PC-3 (cell line): ENCODE results near the gene HIPK1. TPM values are rescaled to one million over a fixed set of nuclear protein-coding genes. Genes with fewer than 3 reads are reported as not detected.

Experiments
- ATAC-seq: fragments of 200-7000 bp; cut with Tn5 transposase; 2 replicates; pipeline ENCODE4 v1.9.1; 2020; ENCODE audit warnings: mild to moderate bottlenecking, moderate library complexity
- BruUV-seq: library from RNA; stranded (reverse); fragments of 400-500 nt; replicated peaks from 2 replicates; lab custom pipeline; 2021; lab: Mats Ljungman, UMichigan
- CTCF ChIA-PET: fragments of 300-600 bp; sonication (Branson Sonifier 250); formaldehyde crosslinking; loops from one replicate; lab custom pipeline; 2022; ENCODE audit warnings: antibody characterized with exemption; lab: Charles Lee
- POLR2A ChIA-PET: fragments of 300-600 bp; sonication (Branson Sonifier 250); formaldehyde crosslinking; loops from one replicate; lab custom pipeline; 2022; ENCODE audit warnings: antibody characterized with exemption; ENCODE audit not compliant: unreplicated experiment; lab: Charles Lee
- DNase-seq: peaks from one replicate; pipeline ENCODE4 v3.0.0-alpha.2; 2015
- H2AFZ ChIP-seq: fragments of 300-600 bp; sonication (generic); 2 replicates; pipeline ENCODE4 v1.6.0; 2016; ENCODE audit warnings: antibody characterized with exemption, low read length
- H3F3A ChIP-seq: fragments of 300-600 bp; sonication (generic); one replicate; pipeline ENCODE4 v1.6.0; 2017; ENCODE audit warnings: antibody characterized with exemption, low read length, control low read depth, mild to moderate bottlenecking; ENCODE audit not compliant: unreplicated experiment
- H3K27ac ChIP-seq: fragments of 300-600 bp; sonication (generic); 2 replicates; pipeline ENCODE4 v1.5.1; 2016; ENCODE audit warnings: mild to moderate bottlenecking, low read length
- H3K27me3 ChIP-seq: fragments of 300-600 bp; sonication (generic); 2 replicates; pipeline ENCODE4 v1.6.1; 2016; ENCODE audit warnings: low read length, mixed read lengths
- H3K36me3 ChIP-seq: fragments of 300-600 bp; sonication (generic); 2 replicates; pipeline ENCODE4 v1.6.1; 2016; ENCODE audit warnings: low read depth, mixed run types, low read length, mixed read lengths
- H3K4me1 ChIP-seq: fragments of 300-600 bp; sonication (generic); 2 replicates; pipeline ENCODE4 v1.5.1; 2016; ENCODE audit warnings: low read length; ENCODE audit not compliant: insufficient read depth
- H3K4me2 ChIP-seq: fragments of 300-600 bp; sonication (generic); 2 replicates; pipeline ENCODE4 v1.6.0; 2016; ENCODE audit warnings: low read length
- H3K4me3 ChIP-seq: fragments of 300-600 bp; sonication (generic); 2 replicates; pipeline ENCODE4 v1.5.1; 2016; ENCODE audit warnings: mild to moderate bottlenecking, low read length, mixed read lengths
- H3K79me2 ChIP-seq: fragments of 300-600 bp; sonication (generic); 2 replicates; pipeline ENCODE4 v1.6.1; 2017; ENCODE audit warnings: low read length, mixed read lengths
- H3K9ac ChIP-seq: fragments of 300-600 bp; sonication (generic); 2 replicates; pipeline ENCODE4 v1.6.0; 2016; ENCODE audit warnings: mild to moderate bottlenecking, low read length
- H3K9me2 ChIP-seq: fragments of 300-600 bp; sonication (generic); replicated peaks from 2 replicates; pipeline ENCODE4 v1.6.1; 2016; ENCODE audit warnings: mixed run types, low read length, mixed read lengths
- H3K9me3 ChIP-seq: fragments of 300-600 bp; sonication (generic); 2 replicates; pipeline ENCODE4 v1.6.1; 2016; ENCODE audit warnings: low read length, mixed read lengths
- H4K20me1 ChIP-seq: fragments of 300-600 bp; sonication (generic); 2 replicates; pipeline ENCODE4 v1.6.1; 2016; ENCODE audit warnings: low read length, mixed read lengths
- EZH2 ChIP-seq: fragments of 300-600 bp; sonication (generic); IDR thresholded peaks from one replicate; pipeline ENCODE4 v1.6.1; 2017; ENCODE audit warnings: antibody characterized with exemption, mild to moderate bottlenecking, low read length; ENCODE audit not compliant: unreplicated experiment
- EZH2phosphoT487 ChIP-seq: fragments of 300-600 bp; sonication (generic); IDR thresholded peaks from 2 replicates; pipeline ENCODE4 v1.6.1; 2018; ENCODE audit warnings: mild to moderate bottlenecking, antibody characterized with exemption, low read length, borderline replicate concordance
- intact Hi-C: fragments of 100-400 bp; cut with micrococcal nuclease; formaldehyde crosslinking; loops from 2 replicates; pipeline ENCODE4 v1.9.0; 2023
- total RNA-seq: library from RNA; depleted of rRNA; stranded (reverse); fragments of >200 nt; gene quantifications from 2 replicates; pipeline ENCODE4 v1.2.3, GENCODE V29; 2014
- TF ChIP-seq, protein P1 (sequence below): fragments of 300-600 bp; sonication (generic); conservative IDR thresholded peaks from 2 replicates; pipeline ENCODE4 v1.5.1; 2017; ENCODE audit warnings: antibody characterized with exemption, low read depth, mild to moderate bottlenecking, low read length

HIPK1 gene
- total RNA-seq, 1 experiment from 2014 or later = 19.9 TPM

- no peaks in the 10 kb centered on the region for H3K36me3 ChIP-seq
- ChIA-PET POLR2A (no interaction called here), CTCF (no interaction called here)
- H3K9me3 ChIP-seq = 0 out of 2 replicates have a peak, but pooled peaks cover 2% of the 10 kb centered on the region
- H3K27me3 ChIP-seq = no peaks in the 10 kb centered on the region
- no peak overlapping the region for H3K27ac ChIP-seq
- ATAC-seq (no peak), DNase-seq (no peak)
- no peaks in the 10 kb centered on the region for H3K79me2 ChIP-seq
- H3K4me1 ChIP-seq = no peaks in the 10 kb centered on the region
- no peaks in the 10 kb centered on the region for H3F3A ChIP-seq
- H2AFZ ChIP-seq = no peak overlapping the region
- no peak overlapping the region for H3K4me2 ChIP-seq
- no peak overlapping the region for H3K9ac ChIP-seq
- intact Hi-C loops = no loop called here
- H3K4me3 ChIP-seq = no peak overlapping the region
- no peaks in the 10 kb centered on the region for H4K20me1 ChIP-seq
- H3K9me2 ChIP-seq = no peaks in the 10 kb centered on the region
- TF ChIP-seq, protein P1, sequence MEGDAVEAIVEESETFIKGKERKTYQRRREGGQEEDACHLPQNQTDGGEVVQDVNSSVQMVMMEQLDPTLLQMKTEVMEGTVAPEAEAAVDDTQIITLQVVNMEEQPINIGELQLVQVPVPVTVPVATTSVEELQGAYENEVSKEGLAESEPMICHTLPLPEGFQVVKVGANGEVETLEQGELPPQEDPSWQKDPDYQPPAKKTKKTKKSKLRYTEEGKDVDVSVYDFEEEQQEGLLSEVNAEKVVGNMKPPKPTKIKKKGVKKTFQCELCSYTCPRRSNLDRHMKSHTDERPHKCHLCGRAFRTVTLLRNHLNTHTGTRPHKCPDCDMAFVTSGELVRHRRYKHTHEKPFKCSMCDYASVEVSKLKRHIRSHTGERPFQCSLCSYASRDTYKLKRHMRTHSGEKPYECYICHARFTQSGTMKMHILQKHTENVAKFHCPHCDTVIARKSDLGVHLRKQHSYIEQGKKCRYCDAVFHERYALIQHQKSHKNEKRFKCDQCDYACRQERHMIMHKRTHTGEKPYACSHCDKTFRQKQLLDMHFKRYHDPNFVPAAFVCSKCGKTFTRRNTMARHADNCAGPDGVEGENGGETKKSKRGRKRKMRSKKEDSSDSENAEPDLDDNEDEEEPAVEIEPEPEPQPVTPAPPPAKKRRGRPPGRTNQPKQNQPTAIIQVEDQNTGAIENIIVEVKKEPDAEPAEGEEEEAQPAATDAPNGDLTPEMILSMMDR = no peak
- TF ChIP-seq EZH2phosphoT487 = no peak
- TF ChIP-seq EZH2 = no peak
- no TSS peak for BruUV-seq
These were observed 70.7 kb downstream of the HIPK1 start for GRCh38 chr1:113999799-114000198.

GRCh38 chr1:114000406-114000805, 71.3 kb downstream of the HIPK1 start:
- Histone ChIP-seq H3K9me2 (no peaks in the 10 kb centered on the region), H3K79me2 (no peaks in the 10 kb centered on the region), H3K4me1 (no peaks in the 10 kb centered on the region), H3K9me3 (0 out of 2 replicates have a peak, but pooled peaks cover 2% of the 10 kb centered on the region), H2AFZ (no peak overlapping the region), H3K36me3 (no peaks in the 10 kb centered on the region), H3K27me3 (no peaks in the 10 kb centered on the region), H3K4me3 (no peak overlapping the region), H4K20me1 (no peaks in the 10 kb centered on the region), H3K4me2 (no peak overlapping the region), H3K27ac (no peak overlapping the region), H3F3A (no peaks in the 10 kb centered on the region), H3K9ac (no peak overlapping the region)
- ChIA-PET CTCF (no interaction called here), POLR2A (no interaction called here)
- no peak for DNase-seq
- TF ChIP-seq EZH2phosphoT487 = no peak
- TF ChIP-seq, protein P1 = no peak
- TF ChIP-seq EZH2 = no peak
- ATAC-seq = no peak
- BruUV-seq = no TSS peak
- intact Hi-C loops = no loop called here

DNA sequence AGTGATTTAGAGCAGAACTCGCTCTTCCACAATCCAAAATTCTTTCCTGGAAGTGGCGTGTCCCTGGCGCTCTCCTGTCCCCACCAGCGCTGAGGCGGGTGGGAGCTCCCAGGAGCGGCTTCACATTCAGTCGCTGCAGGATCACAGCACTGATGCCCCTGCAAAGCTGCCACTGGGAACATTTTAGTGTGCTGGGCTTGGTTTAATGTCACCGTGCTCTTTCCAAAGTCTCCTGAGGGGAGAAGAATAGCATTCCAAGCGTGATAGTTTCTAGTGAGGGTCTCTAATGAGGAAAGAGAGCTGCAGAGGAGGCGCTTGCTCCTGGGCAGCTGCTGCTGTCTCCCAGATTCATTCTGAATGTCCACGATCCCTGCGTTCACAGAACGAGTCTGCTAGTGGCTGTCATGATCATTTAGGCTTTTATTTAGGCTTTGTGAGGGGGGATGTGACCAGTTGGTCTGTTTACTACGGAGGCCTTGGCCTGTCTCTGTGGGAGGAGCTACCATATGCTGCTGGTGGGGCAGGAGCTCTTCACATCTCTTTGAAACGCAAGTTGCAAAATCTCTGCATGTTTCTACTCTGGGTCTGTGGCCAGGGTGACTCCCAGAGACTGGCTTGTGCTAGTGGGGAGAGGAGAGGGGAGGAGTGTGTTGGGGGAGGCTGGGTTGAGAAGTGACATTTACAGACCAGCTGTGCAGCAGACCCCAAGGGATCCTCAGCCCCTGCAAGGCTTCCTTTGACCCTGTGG, 73.5 kb downstream of the HIPK1 start:
- H3K27me3 ChIP-seq = no peaks in the 10 kb centered on the region
- no peak overlapping the region for H3K9ac ChIP-seq
- no peaks in the 10 kb centered on the region for H4K20me1 ChIP-seq
- ATAC-seq (no peak), DNase-seq (no peak)
- BruUV-seq = no TSS peak
- H3K4me3 ChIP-seq = no peak overlapping the region
- H3K4me1 ChIP-seq = no peaks in the 10 kb centered on the region
- no peak for TF ChIP-seq EZH2
- ChIA-PET POLR2A (no interaction called here), CTCF (no interaction called here)
- H2AFZ ChIP-seq = no peak overlapping the region
- intact Hi-C loops = no loop called here
- H3K9me3 ChIP-seq = no peaks in the 10 kb centered on the region
- no peak overlapping the region for H3K27ac ChIP-seq
- no peak overlapping the region for H3K4me2 ChIP-seq
- H3K79me2 ChIP-seq = no peaks in the 10 kb centered on the region
- H3K36me3 ChIP-seq = no peaks in the 10 kb centered on the region
- H3K9me2 ChIP-seq = no peaks in the 10 kb centered on the region
- no peaks in the 10 kb centered on the region for H3F3A ChIP-seq
